Upper lobe of left lung (tissue), 6 donors: ENCODE data around the gene CDKN1C. TPM values are rescaled to one million over a fixed set of nuclear protein-coding genes. Genes with fewer than 3 reads are reported as not detected.

Source experiments
- ATAC-seq, 2 donors: fragments of 200-7000 bp; cut with Tn5 transposase; one replicate each; pipeline ENCODE4 v1.9.1; 2022; ENCODE audit warnings: mild to moderate bottlenecking in 2 of 2, moderate library complexity in 2 of 2; ENCODE audit not compliant: low FRiP score in 2 of 2
- DNase-seq, 2 donors: peaks; one replicate each; pipeline ENCODE4 v3.0.0-alpha.2; 2019 to 2020
- H3K27ac ChIP-seq, 4 donors: fragments of 200-600 bp; sonication (generic); one replicate each; pipeline ENCODE4 v1.5.1; 2016 to 2019
- H3K27me3 ChIP-seq, 4 donors: fragments of 200-600 bp; sonication (generic); one replicate each; pipeline ENCODE4 v1.5.1; 2017 to 2019
- H3K36me3 ChIP-seq, 4 donors: fragments of 200-600 bp; sonication (generic); one replicate each; pipeline ENCODE4 v1.5.1; 2016 to 2019
- H3K4me1 ChIP-seq, 4 donors: fragments of 200-600 bp; sonication (generic); one replicate each; pipeline ENCODE4 v1.5.1; 2018 to 2019
- H3K4me3 ChIP-seq, 4 donors: fragments of 200-600 bp; sonication (generic); one replicate each; pipeline ENCODE4 v1.5.1; 2017 to 2019; ENCODE audit warnings: mild to moderate bottlenecking in 2 of 4, moderate library complexity in 1 of 4
- H3K9me3 ChIP-seq, 4 donors: fragments of 200-600 bp; sonication (generic); one replicate each; pipeline ENCODE4 v1.5.1; 2018 to 2019
- CTCF ChIP-seq, 6 experiments: fragments of 450-650 bp in 4 of 6; fragments of 200-600 bp in 2 of 6; sonication (generic) in 2 of 6; IDR thresholded peaks; one replicate each; pipeline ENCODE4 v1.5.1; 2016 to 2019; ENCODE audit warnings: antibody characterized with exemption in 6 of 6
- EP300 ChIP-seq, 4 donors: sonication (generic); formaldehyde crosslinking; IDR thresholded peaks; one replicate each; pipeline ENCODE4 v1.5.1; 2017; ENCODE audit warnings: antibody characterized with exemption in 4 of 4, control low read depth in 2 of 4
- POLR2A ChIP-seq, 4 donors: fragments of 450-650 bp; IDR thresholded peaks; one replicate each; pipeline ENCODE4 v1.5.1; 2016 to 2017; ENCODE audit warnings: antibody characterized with exemption in 4 of 4, mild to moderate bottlenecking in 2 of 4
- POLR2AphosphoS5 ChIP-seq, 2 donors: sonication (generic); formaldehyde crosslinking; IDR thresholded peaks; one replicate each; pipeline ENCODE4 v1.5.1; 2017; ENCODE audit warnings: antibody characterized with exemption in 2 of 2
- WGBS, 2 donors: methylation state at CpG; one replicate each; pipeline ENCODE4 v1.1.5; 2017 to 2018; 5-methylcytosine and 5-hydroxymethylcytosine counted together
- total RNA-seq, 6 donors: library from RNA; depleted of rRNA in 4 of 6; stranded (reverse); fragments of >200 nt in 4 of 6; gene quantifications; one replicate each; pipeline versions ENCODE4 v1.1.0 to v1.2.1, GENCODE V29; 2016 to 2021
- donor health status: DM: no; HTN: no; CAD: no; lungs with moderate emphysema.
- donor health status: DM: no; HTN: yes; CAD: no; lungs with severe emphysema.

CDKN1C gene
- total RNA-seq, 6 donors from 2014 or later = 23.4 to 71.9 (median 33.6) TPM

- peak in 1 of 2 donors; percentile 24 for ATAC-seq
- Histone ChIP-seq H3K9me3 (no peaks in the 10 kb centered on the region), H3K27ac (no peak overlapping the region), H3K36me3 (no peaks in the 10 kb centered on the region), H3K4me1 (peaks cover 6 to 15% (median 11%) of the 10 kb centered on the region in 4 donors), H3K4me3 (no peak overlapping the region), H3K27me3 (peaks cover 0 to 3% (median 0%) of the 10 kb centered on the region in 4 donors)
- 84 to 93% methylated on average over 11 to 13 of the region's 22 CpGs for WGBS, 2 donors
- peak; percentile 77 to 78 for DNase-seq
- TF ChIP-seq CTCF (IDR thresholded peaks at IDR 0.05) (no peak), POLR2A (IDR thresholded peaks at IDR 0.05) (no peak), POLR2AphosphoS5 (IDR thresholded peaks at IDR 0.05) (no peak), EP300 (IDR thresholded peaks at IDR 0.05) (no peak)
Observed at GRCh38 chr11:2923446-2924375, 38.1 kb upstream of the CDKN1C start.

- Histone ChIP-seq H3K9me3 (no peaks in the 10 kb centered on the region), H3K27ac (no peak overlapping the region), H3K4me1 (peaks cover 0 to 5% (median under 1%) of the 10 kb centered on the region in 4 donors), H3K4me3 (no peak overlapping the region), H3K27me3 (no peaks in the 10 kb centered on the region), H3K36me3 (no peaks in the 10 kb centered on the region)
- TF ChIP-seq EP300 (IDR thresholded peaks at IDR 0.05) (no peak), POLR2A (IDR thresholded peaks at IDR 0.05) (no peak), POLR2AphosphoS5 (IDR thresholded peaks at IDR 0.05) (no peak), CTCF (IDR thresholded peaks at IDR 0.05) (no peak)
- no peak for ATAC-seq
- 77% methylated on average over 3 of the region's 3 CpGs; no CpG with 5 or more reads in 1 of the 2 donors for WGBS, 2 donors
- no peak for DNase-seq
Observed at GRCh38 chr11:2922655-2923054, 37.1 kb upstream of the CDKN1C start.

- H3K36me3 ChIP-seq = no peaks in the 10 kb centered on the region
- ATAC-seq (no peak), DNase-seq (no peak)
- H3K27me3 ChIP-seq = no peaks in the 10 kb centered on the region
- H3K4me1 ChIP-seq = no peaks in the 10 kb centered on the region
- WGBS, 2 donors = 96 to 100% methylated on average over 2 to 13 of the region's 29 CpGs
- H3K9me3 ChIP-seq = no peaks in the 10 kb centered on the region
- H3K27ac ChIP-seq = no peak overlapping the region
- no peak for TF ChIP-seq EP300 (IDR thresholded peaks at IDR 0.05)
- TF ChIP-seq POLR2AphosphoS5 (IDR thresholded peaks at IDR 0.05) = no peak
- no peak for TF ChIP-seq CTCF (IDR thresholded peaks at IDR 0.05)
- no peak for TF ChIP-seq POLR2A (IDR thresholded peaks at IDR 0.05)
- H3K4me3 ChIP-seq = no peak overlapping the region
Observed at GRCh38 chr11:2921742-2922493, 36.3 kb upstream of the CDKN1C start.

GRCh38 chr11:2921261-2921660 lies 35.7 kb upstream of the CDKN1C start:
- H3K4me3 ChIP-seq = no peak overlapping the region
- H3K27ac ChIP-seq = no peak overlapping the region
- DNase-seq = peak in 1 of 2 donors; percentile 79
- no peaks in the 10 kb centered on the region for H3K9me3 ChIP-seq
- H3K36me3 ChIP-seq = no peaks in the 10 kb centered on the region
- TF ChIP-seq EP300 (IDR thresholded peaks at IDR 0.05) (no peak), CTCF (IDR thresholded peaks at IDR 0.05) (no peak), POLR2AphosphoS5 (IDR thresholded peaks at IDR 0.05) (no peak), POLR2A (IDR thresholded peaks at IDR 0.05) (no peak)
- WGBS, 2 donors = 92 to 96% methylated on average over 3 to 14 of the region's 16 CpGs
- H3K4me1 ChIP-seq = no peaks in the 10 kb centered on the region
- H3K27me3 ChIP-seq = no peaks in the 10 kb centered on the region
- ATAC-seq = no peak
